Body of pancreas (tissue), 4 donors: ENCODE measurements around the gene FGF14. TPM values are rescaled to one million over a fixed set of nuclear protein-coding genes. Genes with fewer than 3 reads are reported as not detected.

Experiments used
- ATAC-seq: fragments of 150-250 bp; one replicate; pipeline ENCODE4 v1.9.1; 2016
- DNase-seq, 4 donors: peaks; one replicate each; pipeline ENCODE4 v3.0.0-alpha.2; 2019
- H3K27ac ChIP-seq, 4 donors: fragments of 200-600 bp; sonication (generic); 1 replicate in 3 of 4; 2 replicates in 1 of 4; pipeline versions ENCODE4 v1.5.1 to v1.6.1; 2016 to 2019; ENCODE audit warnings: mild to moderate bottlenecking in 1 of 4, mixed read lengths in 1 of 4, moderate library complexity in 1 of 4
- H3K27me3 ChIP-seq, 2 donors: fragments of 200-600 bp; sonication (generic); one replicate each; pipeline ENCODE4 v1.6.0; 2016; ENCODE audit warnings: mild to moderate bottlenecking in 1 of 2
- H3K36me3 ChIP-seq, 2 donors: fragments of 200-600 bp; sonication (generic); replicated peaks in 1 of 2; 2 replicates each; pipeline ENCODE4 v1.5.1; 2016; ENCODE audit warnings: low read depth in 2 of 2; ENCODE audit not compliant: insufficient read depth in 1 of 2
- H3K4me1 ChIP-seq: fragments of 200-600 bp; sonication (generic); one replicate; pipeline ENCODE4 v1.6.0; 2016
- H3K4me3 ChIP-seq, 2 donors: fragments of 200-600 bp; sonication (generic); 1 replicate in 1 of 2; 2 replicates in 1 of 2; pipeline ENCODE4 v1.5.1; 2016 to 2019
- H3K9me3 ChIP-seq, 3 donors: fragments of 200-600 bp; sonication (generic); 1 replicate in 2 of 3; 2 replicates in 1 of 3; pipeline ENCODE4 v1.5.1; 2016
- CTCF ChIP-seq, 7 experiments: fragments of 450-650 bp in 4 of 7; fragments of 200-600 bp in 3 of 7; sonication (generic) in 3 of 7; IDR thresholded peaks; one replicate each; pipeline ENCODE4 v1.5.1; 2016 to 2019; ENCODE audit warnings: antibody characterized with exemption in 7 of 7
- POLR2A ChIP-seq, 3 donors: fragments of 450-650 bp; IDR thresholded peaks; one replicate each; pipeline ENCODE4 v1.6.1; 2016; ENCODE audit warnings: antibody characterized with exemption in 3 of 3, mild to moderate bottlenecking in 2 of 3
- WGBS, 2 donors: methylation state at CpG; one replicate each; pipeline ENCODE4 v1.1.5; 2017; 5-methylcytosine and 5-hydroxymethylcytosine counted together
- intact Hi-C: fragments of 100-400 bp; cut with DNase I; formaldehyde crosslinking; loops from one replicate; pipeline ENCODE4 v1.15.1; 2023
- total RNA-seq, 2 donors: library from RNA; depleted of rRNA; stranded (reverse); fragments of >200 nt; gene quantifications; one replicate each; pipeline ENCODE4 v1.1.0, GENCODE V29; 2016

The FGF14 gene
- total RNA-seq, 2 donors from 2014 or later = under 0.01 to 0.52 TPM

- H3K36me3 ChIP-seq = no peaks in the 10 kb centered on the region
- intact Hi-C loops = no loop called here
- DNase-seq (no peak), ATAC-seq (no peak)
- no peak overlapping the region for H3K4me3 ChIP-seq
- H3K27me3 ChIP-seq = no peaks in the 10 kb centered on the region
- WGBS, 2 donors = 18 to 25% methylated on average over 2 of the region's 2 CpGs
- H3K9me3 ChIP-seq = no peaks in the 10 kb centered on the region
- no peaks in the 10 kb centered on the region for H3K4me1 ChIP-seq
- TF ChIP-seq CTCF (IDR thresholded peaks at IDR 0.05) (no peak), POLR2A (IDR thresholded peaks at IDR 0.05) (no peak)
- H3K27ac ChIP-seq = no peak overlapping the region
Observed at GRCh38 chr13:102040812-102041211, 361.0 kb downstream of the FGF14 start.

- H3K36me3 ChIP-seq = no peaks in the 10 kb centered on the region
- H3K4me3 ChIP-seq = no peak overlapping the region
- no peaks in the 10 kb centered on the region for H3K27me3 ChIP-seq
- no peak for DNase-seq
- no peaks in the 10 kb centered on the region for H3K9me3 ChIP-seq
- 69 to 76% methylated on average over 7 of the region's 7 CpGs for WGBS, 2 donors
- ATAC-seq = no peak
- intact Hi-C loops = no loop called here
- no peak overlapping the region for H3K27ac ChIP-seq
- no peaks in the 10 kb centered on the region for H3K4me1 ChIP-seq
- TF ChIP-seq CTCF (IDR thresholded peaks at IDR 0.05) = no peak
- no peak for TF ChIP-seq POLR2A (IDR thresholded peaks at IDR 0.05)
Observed at GRCh38 chr13:102039264-102039663, 362.6 kb downstream of the FGF14 start.

DNA sequence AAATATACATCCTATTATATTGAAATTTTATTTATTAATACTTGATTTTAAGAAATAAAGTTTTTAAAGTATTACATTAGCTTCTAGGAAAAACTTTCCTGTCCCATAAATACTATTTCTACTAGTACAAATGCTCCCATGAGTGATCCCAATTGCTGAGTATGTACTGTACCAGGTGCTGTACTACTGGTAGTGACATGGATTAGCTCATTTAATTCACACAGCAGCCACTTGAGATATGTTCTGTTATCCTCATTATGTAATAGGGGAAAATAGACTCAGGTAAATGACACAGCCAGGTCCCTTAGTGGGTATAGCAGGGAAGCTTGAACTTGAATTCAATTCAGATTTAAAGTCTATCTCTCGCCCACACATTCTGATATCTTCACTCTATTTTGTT lies 363.1 kb downstream of the FGF14 start:
- WGBS, 2 donors = 63 to 82% methylated on average over 1 of the region's 1 CpG
- no peaks in the 10 kb centered on the region for H3K4me1 ChIP-seq
- no peaks in the 10 kb centered on the region for H3K9me3 ChIP-seq
- TF ChIP-seq POLR2A (IDR thresholded peaks at IDR 0.05) (no peak), CTCF (IDR thresholded peaks at IDR 0.05) (no peak)
- no peak for ATAC-seq
- H3K27ac ChIP-seq = no peak overlapping the region
- H3K27me3 ChIP-seq = no peaks in the 10 kb centered on the region
- intact Hi-C loops = no loop called here
- H3K4me3 ChIP-seq = no peak overlapping the region
- no peaks in the 10 kb centered on the region for H3K36me3 ChIP-seq
- no peak for DNase-seq

- no peak overlapping the region for H3K27ac ChIP-seq
- DNase-seq = no peak
- TF ChIP-seq POLR2A (IDR thresholded peaks at IDR 0.05) = no peak
- no peaks in the 10 kb centered on the region for H3K36me3 ChIP-seq
- no peaks in the 10 kb centered on the region for H3K9me3 ChIP-seq
- H3K4me3 ChIP-seq = no peak overlapping the region
- no peaks in the 10 kb centered on the region for H3K27me3 ChIP-seq
- no peaks in the 10 kb centered on the region for H3K4me1 ChIP-seq
- intact Hi-C loops = no loop called here
- no peak for ATAC-seq
Observed at GRCh38 chr13:102035969-102036368, 365.9 kb downstream of the FGF14 start.

- Histone ChIP-seq H3K4me3 (no peak overlapping the region), H3K27me3 (no peaks in the 10 kb centered on the region), H3K27ac (no peak overlapping the region), H3K4me1 (no peaks in the 10 kb centered on the region), H3K9me3 (no peaks in the 10 kb centered on the region), H3K36me3 (no peaks in the 10 kb centered on the region)
- TF ChIP-seq CTCF (IDR thresholded peaks at IDR 0.05) (no peak), POLR2A (IDR thresholded peaks at IDR 0.05) (no peak)
- intact Hi-C loops = no loop called here
- WGBS, 2 donors = 64 to 71% methylated on average over 5 of the region's 5 CpGs
- DNase-seq (no peak), ATAC-seq (no peak)
Observed at GRCh38 chr13:102033857-102034331, 368.0 kb downstream of the FGF14 start.
